WTC11 (cell line): ENCODE data around the gene MYO1A. TPM values are rescaled to one million over a fixed set of nuclear protein-coding genes. Genes with fewer than 3 reads are reported as not detected.

Source experiments
- ATAC-seq: fragments of 200-7000 bp; cut with Tn5 transposase; 2 replicates; pipeline ENCODE4 v1.10.0; 2021; ENCODE audit warnings: mild to moderate bottlenecking, moderate library complexity
- CTCF ChIA-PET: fragments of 300-600 bp; sonication (Branson Sonifier 250); formaldehyde crosslinking; loops from one replicate; lab custom pipeline; 2021; ENCODE audit warnings: antibody characterized with exemption; lab: Charles Lee
- POLR2A ChIA-PET: fragments of 350-600 bp; sonication (Branson Sonifier 250); formaldehyde crosslinking; loops from one replicate; lab custom pipeline; 2021; ENCODE audit warnings: antibody characterized with exemption; lab: Charles Lee
- DNase-seq: peaks from one replicate; pipeline ENCODE4 v3.0.0; 2021; ENCODE audit warnings: low spot score
- H3K27ac Mint-ChIP-seq: 2 replicates; pipeline ENCODE4 v1.8.0; 2021; ENCODE audit warnings: mixed read lengths
- H3K27me3 Mint-ChIP-seq: 2 replicates; pipeline ENCODE4 v1.8.0; 2021; ENCODE audit warnings: low read depth, mild to moderate bottlenecking, moderate library complexity, mixed read lengths
- H3K36me3 Mint-ChIP-seq: 2 replicates; pipeline ENCODE4 v1.8.0; 2021; ENCODE audit warnings: mixed read lengths
- H3K4me1 Mint-ChIP-seq: 2 replicates; pipeline ENCODE4 v1.8.0; 2022; ENCODE audit warnings: mixed read lengths
- H3K4me3 Mint-ChIP-seq: 2 replicates; pipeline ENCODE4 v1.8.0; 2021; ENCODE audit warnings: mild to moderate bottlenecking, moderate library complexity, mixed read lengths
- H3K9me3 Mint-ChIP-seq: 2 replicates; pipeline ENCODE4 v1.8.0; 2021; ENCODE audit warnings: mixed read lengths
- ATF1 ChIP-seq: sonication (generic); formaldehyde crosslinking; IDR thresholded peaks from 2 replicates; pipeline ENCODE4 v1.8.1; 2023; ENCODE audit warnings: mild to moderate bottlenecking, moderate library complexity, missing genetic modification reagents
- GTF2I ChIP-seq: fragments of 250-450 bp; sonication (Bioruptor Pico); conservative IDR thresholded peaks from 2 replicates; pipeline ENCODE4 v1.4.0; 2021; ENCODE audit warnings: mild to moderate bottlenecking
- IRF2 ChIP-seq: sonication (generic); formaldehyde crosslinking; IDR thresholded peaks from 2 replicates; pipeline ENCODE4 v1.8.0; 2022; ENCODE audit warnings: low read depth, missing genetic modification reagents, borderline replicate concordance
- KAT7 ChIP-seq: sonication (generic); formaldehyde crosslinking; IDR thresholded peaks from 2 replicates; pipeline ENCODE4 v1.8.1; 2023; ENCODE audit warnings: missing genetic modification reagents, mild to moderate bottlenecking, borderline replicate concordance
- NR1H2 ChIP-seq: sonication (generic); formaldehyde crosslinking; IDR thresholded peaks from 2 replicates; pipeline ENCODE4 v1.9.0; 2021; ENCODE audit warnings: mild to moderate bottlenecking, moderate library complexity, missing genetic modification reagents
- NR2C2 ChIP-seq: sonication (generic); formaldehyde crosslinking; IDR thresholded peaks from 2 replicates; pipeline ENCODE4 v1.8.0; 2022; ENCODE audit warnings: mild to moderate bottlenecking, missing genetic modification reagents
- SMAD3 ChIP-seq: sonication (generic); formaldehyde crosslinking; IDR thresholded peaks from 2 replicates; pipeline ENCODE4 v1.8.0; 2022; ENCODE audit warnings: missing genetic modification reagents, mild to moderate bottlenecking, borderline replicate concordance
- SMAD4 ChIP-seq: sonication (generic); formaldehyde crosslinking; IDR thresholded peaks from 2 replicates; pipeline ENCODE4 v1.8.0; 2022; ENCODE audit warnings: mild to moderate bottlenecking, missing genetic modification reagents
- TEAD1 ChIP-seq: sonication (generic); formaldehyde crosslinking; IDR thresholded peaks from 2 replicates; pipeline ENCODE4 v1.8.0; 2022; ENCODE audit warnings: mild to moderate bottlenecking, missing genetic modification reagents
- TEAD4 ChIP-seq: sonication (generic); formaldehyde crosslinking; IDR thresholded peaks from 2 replicates; pipeline ENCODE4 v1.8.0; 2022; ENCODE audit warnings: mild to moderate bottlenecking, missing genetic modification reagents
- ZNF121 ChIP-seq: sonication (generic); formaldehyde crosslinking; IDR thresholded peaks from 2 replicates; pipeline ENCODE4 v1.8.0; 2023; ENCODE audit warnings: missing genetic modification reagents
- ZNF232 ChIP-seq: sonication (generic); formaldehyde crosslinking; IDR thresholded peaks from 2 replicates; pipeline ENCODE4 v1.8.0; 2022; ENCODE audit warnings: mild to moderate bottlenecking, missing genetic modification reagents
- ZNF317 ChIP-seq: sonication (generic); formaldehyde crosslinking; IDR thresholded peaks from 2 replicates; pipeline ENCODE4 v1.8.1; 2023; ENCODE audit warnings: low read depth, mild to moderate bottlenecking, moderate library complexity, missing genetic modification reagents, borderline replicate concordance
- ZNF671 ChIP-seq: fragments of 250-450 bp; sonication (Bioruptor Pico); IDR thresholded peaks from 2 replicates; pipeline ENCODE4 v1.8.0; 2021; ENCODE audit warnings: mild to moderate bottlenecking
- total RNA-seq: library from RNA; stranded (reverse); gene quantifications from 3 replicates; pipeline ENCODE4 v1.2.3, GENCODE V29; 2021
- TF ChIP-seq, protein P1 (sequence below): sonication (generic); formaldehyde crosslinking; IDR thresholded peaks from 2 replicates; pipeline ENCODE4 v1.8.1; 2023; ENCODE audit warnings: mild to moderate bottlenecking, missing genetic modification reagents, moderate library complexity
- TF ChIP-seq, protein P2 (sequence below): sonication (generic); formaldehyde crosslinking; IDR thresholded peaks from 2 replicates; pipeline ENCODE4 v1.8.0; 2023; ENCODE audit warnings: missing genetic modification reagents
- TF ChIP-seq, protein P3 (sequence below): sonication (generic); formaldehyde crosslinking; IDR thresholded peaks from 2 replicates; pipeline ENCODE4 v1.8.1; 2022; ENCODE audit warnings: mild to moderate bottlenecking, moderate library complexity, missing genetic modification reagents
- TF ChIP-seq, protein P4 (sequence below): fragments of 250-450 bp; sonication (Bioruptor Pico); IDR thresholded peaks from 2 replicates; pipeline ENCODE4 v1.9.0; 2021; ENCODE audit warnings: moderate library complexity, mild to moderate bottlenecking, inconsistent platforms, borderline replicate concordance
- TF ChIP-seq, protein P5 (sequence below): sonication (generic); formaldehyde crosslinking; IDR thresholded peaks from 2 replicates; pipeline ENCODE4 v1.8.1; 2023; ENCODE audit warnings: mild to moderate bottlenecking, moderate library complexity, missing genetic modification reagents
- TF ChIP-seq, protein P6 (sequence below): sonication (generic); formaldehyde crosslinking; IDR thresholded peaks from 2 replicates; pipeline ENCODE4 v1.8.0; 2022; ENCODE audit warnings: mild to moderate bottlenecking, missing genetic modification reagents
- TF ChIP-seq, protein P7 (sequence below): sonication (generic); formaldehyde crosslinking; IDR thresholded peaks from 2 replicates; pipeline ENCODE4 v1.8.1; 2022; ENCODE audit warnings: mild to moderate bottlenecking, missing genetic modification reagents, moderate library complexity, borderline replicate concordance
- TF ChIP-seq, protein P8 (sequence below): sonication (generic); formaldehyde crosslinking; conservative IDR thresholded peaks from 2 replicates; pipeline ENCODE4 v1.8.1; 2022; ENCODE audit warnings: mild to moderate bottlenecking, missing genetic modification reagents
- TF ChIP-seq, protein P9 (sequence below): sonication (generic); formaldehyde crosslinking; IDR thresholded peaks from 2 replicates; pipeline ENCODE4 v1.8.1; 2023; ENCODE audit warnings: mild to moderate bottlenecking, missing genetic modification reagents, borderline replicate concordance

Gene MYO1A
- total RNA-seq, 1 experiment from 2014 or later, result 0.87 TPM

DNA sequence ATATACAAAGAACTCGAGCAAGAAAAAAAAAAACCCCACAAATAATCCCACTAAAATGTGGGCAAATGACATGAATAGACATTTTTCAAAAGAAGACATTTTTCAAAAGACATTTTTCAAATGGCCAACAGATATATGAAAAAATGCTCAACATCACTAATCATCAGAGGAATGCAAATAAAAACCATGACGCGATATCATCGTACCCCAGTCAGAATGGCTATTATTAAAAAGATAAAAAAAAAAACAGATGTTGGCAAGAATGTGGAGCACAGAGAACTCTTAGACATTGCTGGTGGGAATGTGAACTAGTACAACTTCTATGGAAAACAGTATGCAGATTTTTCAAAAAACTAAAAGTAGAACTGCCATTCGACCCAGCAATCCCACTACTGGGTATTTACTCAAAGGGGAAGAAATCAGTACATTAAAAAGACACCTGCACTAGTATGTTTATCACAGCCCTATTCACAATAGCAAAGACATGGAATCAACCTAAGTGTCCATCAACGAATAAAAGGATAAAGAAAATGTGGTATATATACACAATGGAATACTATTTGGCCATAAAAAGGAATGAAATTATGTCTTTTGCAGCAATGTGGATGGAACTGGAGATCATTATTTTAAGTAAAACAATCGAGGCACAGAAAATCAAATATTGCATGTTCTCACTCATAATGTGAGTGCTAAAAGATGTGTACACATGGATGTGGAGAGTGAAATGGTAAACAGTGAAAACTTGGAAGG lies 59.9 kb downstream of the MYO1A start:
- H3K4me1 Mint-ChIP-seq, result peaks cover 23% of the 10 kb centered on the region
- no peaks in the 10 kb centered on the region for H3K27me3 Mint-ChIP-seq
- ChIA-PET CTCF (no interaction called here), POLR2A (no interaction called here)
- H3K36me3 Mint-ChIP-seq, result no peaks in the 10 kb centered on the region
- TF ChIP-seq TEAD4 (CRISPR knock-in tag) (no peak), ATF1 (no peak), KAT7 (no peak), ZNF232 (no peak), ZNF121 (CRISPR knock-in tag) (no peak), IRF2 (no peak), SMAD4 (CRISPR knock-in tag) (no peak), NR1H2 (CRISPR knock-in tag) (no peak), ZNF317 (CRISPR knock-in tag) (no peak), NR2C2 (no peak), ZNF671 (no peak), TEAD1 (CRISPR knock-in tag) (no peak), GTF2I (CRISPR knock-in tag) (no peak)
- TF ChIP-seq, protein P1, sequence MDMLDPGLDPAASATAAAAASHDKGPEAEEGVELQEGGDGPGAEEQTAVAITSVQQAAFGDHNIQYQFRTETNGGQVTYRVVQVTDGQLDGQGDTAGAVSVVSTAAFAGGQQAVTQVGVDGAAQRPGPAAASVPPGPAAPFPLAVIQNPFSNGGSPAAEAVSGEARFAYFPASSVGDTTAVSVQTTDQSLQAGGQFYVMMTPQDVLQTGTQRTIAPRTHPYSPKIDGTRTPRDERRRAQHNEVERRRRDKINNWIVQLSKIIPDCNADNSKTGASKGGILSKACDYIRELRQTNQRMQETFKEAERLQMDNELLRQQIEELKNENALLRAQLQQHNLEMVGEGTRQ (CRISPR knock-in tag), result no peak
- TF ChIP-seq, protein P2, sequence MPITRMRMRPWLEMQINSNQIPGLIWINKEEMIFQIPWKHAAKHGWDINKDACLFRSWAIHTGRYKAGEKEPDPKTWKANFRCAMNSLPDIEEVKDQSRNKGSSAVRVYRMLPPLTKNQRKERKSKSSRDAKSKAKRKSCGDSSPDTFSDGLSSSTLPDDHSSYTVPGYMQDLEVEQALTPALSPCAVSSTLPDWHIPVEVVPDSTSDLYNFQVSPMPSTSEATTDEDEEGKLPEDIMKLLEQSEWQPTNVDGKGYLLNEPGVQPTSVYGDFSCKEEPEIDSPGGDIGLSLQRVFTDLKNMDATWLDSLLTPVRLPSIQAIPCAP (CRISPR knock-in tag), result no peak
- TF ChIP-seq, protein P3, sequence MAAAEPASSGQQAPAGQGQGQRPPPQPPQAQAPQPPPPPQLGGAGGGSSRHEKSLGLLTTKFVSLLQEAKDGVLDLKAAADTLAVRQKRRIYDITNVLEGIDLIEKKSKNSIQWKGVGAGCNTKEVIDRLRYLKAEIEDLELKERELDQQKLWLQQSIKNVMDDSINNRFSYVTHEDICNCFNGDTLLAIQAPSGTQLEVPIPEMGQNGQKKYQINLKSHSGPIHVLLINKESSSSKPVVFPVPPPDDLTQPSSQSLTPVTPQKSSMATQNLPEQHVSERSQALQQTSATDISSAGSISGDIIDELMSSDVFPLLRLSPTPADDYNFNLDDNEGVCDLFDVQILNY, result no peak
- TF ChIP-seq, protein P4, sequence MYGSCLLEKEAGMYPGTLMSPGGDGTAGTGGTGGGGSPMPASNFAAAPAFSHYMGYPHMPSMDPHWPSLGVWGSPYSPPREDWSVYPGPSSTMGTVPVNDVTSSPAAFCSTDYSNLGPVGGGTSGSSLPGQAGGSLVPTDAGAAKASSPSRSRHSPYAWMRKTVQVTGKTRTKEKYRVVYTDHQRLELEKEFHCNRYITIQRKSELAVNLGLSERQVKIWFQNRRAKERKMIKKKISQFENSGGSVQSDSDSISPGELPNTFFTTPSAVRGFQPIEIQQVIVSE (CRISPR knock-in tag), result no peak
- TF ChIP-seq, protein P5, sequence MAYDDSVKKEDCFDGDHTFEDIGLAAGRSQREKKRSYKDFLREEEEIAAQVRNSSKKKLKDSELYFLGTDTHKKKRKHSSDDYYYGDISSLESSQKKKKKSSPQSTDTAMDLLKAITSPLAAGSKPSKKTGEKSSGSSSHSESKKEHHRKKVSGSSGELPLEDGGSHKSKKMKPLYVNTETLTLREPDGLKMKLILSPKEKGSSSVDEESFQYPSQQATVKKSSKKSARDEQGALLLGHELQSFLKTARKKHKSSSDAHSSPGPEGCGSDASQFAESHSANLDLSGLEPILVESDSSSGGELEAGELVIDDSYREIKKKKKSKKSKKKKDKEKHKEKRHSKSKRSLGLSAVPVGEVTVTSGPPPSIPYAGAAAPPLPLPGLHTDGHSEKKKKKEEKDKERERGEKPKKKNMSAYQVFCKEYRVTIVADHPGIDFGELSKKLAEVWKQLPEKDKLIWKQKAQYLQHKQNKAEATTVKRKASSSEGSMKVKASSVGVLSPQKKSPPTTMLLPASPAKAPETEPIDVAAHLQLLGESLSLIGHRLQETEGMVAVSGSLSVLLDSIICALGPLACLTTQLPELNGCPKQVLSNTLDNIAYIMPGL, result no peak
- TF ChIP-seq, protein P6, sequence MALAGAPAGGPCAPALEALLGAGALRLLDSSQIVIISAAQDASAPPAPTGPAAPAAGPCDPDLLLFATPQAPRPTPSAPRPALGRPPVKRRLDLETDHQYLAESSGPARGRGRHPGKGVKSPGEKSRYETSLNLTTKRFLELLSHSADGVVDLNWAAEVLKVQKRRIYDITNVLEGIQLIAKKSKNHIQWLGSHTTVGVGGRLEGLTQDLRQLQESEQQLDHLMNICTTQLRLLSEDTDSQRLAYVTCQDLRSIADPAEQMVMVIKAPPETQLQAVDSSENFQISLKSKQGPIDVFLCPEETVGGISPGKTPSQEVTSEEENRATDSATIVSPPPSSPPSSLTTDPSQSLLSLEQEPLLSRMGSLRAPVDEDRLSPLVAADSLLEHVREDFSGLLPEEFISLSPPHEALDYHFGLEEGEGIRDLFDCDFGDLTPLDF (CRISPR knock-in tag), result no peak
- DNase-seq (no peak), ATAC-seq (no peak)
- no peak overlapping the region for H3K4me3 Mint-ChIP-seq
- no peaks in the 10 kb centered on the region for H3K9me3 Mint-ChIP-seq
- H3K27ac Mint-ChIP-seq, result no peak overlapping the region

DNA sequence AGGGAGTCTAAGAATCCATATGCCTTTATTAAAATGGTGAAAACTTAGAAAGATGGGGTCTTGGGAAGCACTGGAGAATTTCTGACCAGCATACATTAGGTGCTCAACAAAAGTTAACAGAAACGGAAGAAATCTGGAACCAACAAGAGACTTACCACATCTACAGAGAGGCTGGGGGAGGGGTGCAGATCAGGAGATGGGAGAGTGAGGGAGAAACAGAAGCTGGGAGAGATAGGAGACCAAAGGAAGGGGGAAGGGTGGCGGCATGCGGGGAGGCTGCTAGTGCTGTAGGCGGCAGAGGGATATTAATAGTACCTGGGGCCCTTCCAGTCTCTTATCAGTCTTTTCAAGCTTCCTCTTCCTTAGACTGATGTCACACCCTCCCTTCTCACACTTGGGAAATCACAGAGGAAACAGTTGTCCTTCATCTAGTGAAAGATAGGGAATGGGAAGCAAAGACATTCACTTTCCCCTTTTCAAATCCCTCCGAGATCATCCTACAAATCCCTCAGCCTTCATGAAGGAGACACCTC lies 61.7 kb downstream of the MYO1A start:
- CTCF ChIA-PET, result interaction anchor here (0.5 to 3.4 kb wide), 53 partner anchors 9 to 475 kb away, joined by 3 to 64 read pairs (median 4); partner anchors contain the start of genes HSD17B6, LRP1, NEMP1 and PRIM1
- POLR2A ChIA-PET, result interaction anchor here (0.5 to 1.1 kb wide), 2 partner anchors 121 to 237 kb away, joined by 3 read pairs; no protein-coding TSS in a partner anchor
- H3K9me3 Mint-ChIP-seq, result no peaks in the 10 kb centered on the region
- no peak for DNase-seq
- peak; percentile 22 for ATAC-seq
- no peak overlapping the region for H3K27ac Mint-ChIP-seq
- peaks cover 17% of the 10 kb centered on the region for H3K4me1 Mint-ChIP-seq
- H3K27me3 Mint-ChIP-seq, result no peaks in the 10 kb centered on the region; the same call in 1 of the 2 replicates
- no peaks in the 10 kb centered on the region for H3K36me3 Mint-ChIP-seq
- H3K4me3 Mint-ChIP-seq, result no peak overlapping the region
- TF ChIP-seq, protein P7, sequence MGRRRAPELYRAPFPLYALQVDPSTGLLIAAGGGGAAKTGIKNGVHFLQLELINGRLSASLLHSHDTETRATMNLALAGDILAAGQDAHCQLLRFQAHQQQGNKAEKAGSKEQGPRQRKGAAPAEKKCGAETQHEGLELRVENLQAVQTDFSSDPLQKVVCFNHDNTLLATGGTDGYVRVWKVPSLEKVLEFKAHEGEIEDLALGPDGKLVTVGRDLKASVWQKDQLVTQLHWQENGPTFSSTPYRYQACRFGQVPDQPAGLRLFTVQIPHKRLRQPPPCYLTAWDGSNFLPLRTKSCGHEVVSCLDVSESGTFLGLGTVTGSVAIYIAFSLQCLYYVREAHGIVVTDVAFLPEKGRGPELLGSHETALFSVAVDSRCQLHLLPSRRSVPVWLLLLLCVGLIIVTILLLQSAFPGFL (CRISPR knock-in tag), result no peak
- TF ChIP-seq, protein P8, sequence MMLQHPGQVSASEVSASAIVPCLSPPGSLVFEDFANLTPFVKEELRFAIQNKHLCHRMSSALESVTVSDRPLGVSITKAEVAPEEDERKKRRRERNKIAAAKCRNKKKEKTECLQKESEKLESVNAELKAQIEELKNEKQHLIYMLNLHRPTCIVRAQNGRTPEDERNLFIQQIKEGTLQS (CRISPR knock-in tag), result no peak
- no peak for TF ChIP-seq SMAD3 (CRISPR knock-in tag)
- TF ChIP-seq, protein P9, sequence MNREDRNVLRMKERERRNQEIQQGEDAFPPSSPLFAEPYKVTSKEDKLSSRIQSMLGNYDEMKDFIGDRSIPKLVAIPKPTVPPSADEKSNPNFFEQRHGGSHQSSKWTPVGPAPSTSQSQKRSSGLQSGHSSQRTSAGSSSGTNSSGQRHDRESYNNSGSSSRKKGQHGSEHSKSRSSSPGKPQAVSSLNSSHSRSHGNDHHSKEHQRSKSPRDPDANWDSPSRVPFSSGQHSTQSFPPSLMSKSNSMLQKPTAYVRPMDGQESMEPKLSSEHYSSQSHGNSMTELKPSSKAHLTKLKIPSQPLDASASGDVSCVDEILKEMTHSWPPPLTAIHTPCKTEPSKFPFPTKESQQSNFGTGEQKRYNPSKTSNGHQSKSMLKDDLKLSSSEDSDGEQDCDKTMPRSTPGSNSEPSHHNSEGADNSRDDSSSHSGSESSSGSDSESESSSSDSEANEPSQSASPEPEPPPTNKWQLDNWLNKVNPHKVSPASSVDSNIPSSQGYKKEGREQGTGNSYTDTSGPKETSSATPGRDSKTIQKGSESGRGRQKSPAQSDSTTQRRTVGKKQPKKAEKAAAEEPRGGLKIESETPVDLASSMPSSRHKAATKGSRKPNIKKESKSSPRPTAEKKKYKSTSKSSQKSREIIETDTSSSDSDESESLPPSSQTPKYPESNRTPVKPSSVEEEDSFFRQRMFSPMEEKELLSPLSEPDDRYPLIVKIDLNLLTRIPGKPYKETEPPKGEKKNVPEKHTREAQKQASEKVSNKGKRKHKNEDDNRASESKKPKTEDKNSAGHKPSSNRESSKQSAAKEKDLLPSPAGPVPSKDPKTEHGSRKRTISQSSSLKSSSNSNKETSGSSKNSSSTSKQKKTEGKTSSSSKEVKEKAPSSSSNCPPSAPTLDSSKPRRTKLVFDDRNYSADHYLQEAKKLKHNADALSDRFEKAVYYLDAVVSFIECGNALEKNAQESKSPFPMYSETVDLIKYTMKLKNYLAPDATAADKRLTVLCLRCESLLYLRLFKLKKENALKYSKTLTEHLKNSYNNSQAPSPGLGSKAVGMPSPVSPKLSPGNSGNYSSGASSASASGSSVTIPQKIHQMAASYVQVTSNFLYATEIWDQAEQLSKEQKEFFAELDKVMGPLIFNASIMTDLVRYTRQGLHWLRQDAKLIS, result no peak
